AG04450 (cell line): Measurements from ENCODE around the gene LRP1B. TPM values are rescaled to one million over a fixed set of nuclear protein-coding genes. Genes with fewer than 3 reads are reported as not detected.

ENCODE experiments used
- CTCF ChIA-PET: fragments of 300-600, 350-600 bp; formaldehyde crosslinking; extraction: SDS; loops from one replicate; lab custom pipeline; 2022; ENCODE audit warnings: antibody characterized with exemption, inconsistent platforms; lab: Charles Lee
- POLR2A ChIA-PET: fragments of 350-600 bp; formaldehyde crosslinking; extraction: SDS; loops from one replicate; lab custom pipeline; 2021; ENCODE audit warnings: antibody characterized with exemption, inconsistent platforms; lab: Yijun Ruan, JAX
- DNase-seq: peaks from one replicate; pipeline ENCODE4 v3.0.0-alpha.2; 2011; ENCODE audit warnings: low read depth, low spot score
- H3K27ac ChIP-seq: one replicate; pipeline ENCODE4 v1.5.1; 2012; ENCODE audit warnings: low read depth, low read length, control low read depth
- H3K27me3 ChIP-seq: one replicate; pipeline ENCODE4 v1.6.0; 2012; ENCODE audit warnings: low read length; ENCODE audit not compliant: control insufficient read depth, insufficient read depth
- H3K4me3 ChIP-seq: 2 replicates; pipeline ENCODE4 v1.5.1; 2011; ENCODE audit warnings: mild to moderate bottlenecking, low read depth, low read length, control low read depth
- H3K9me3 ChIP-seq: 2 replicates; pipeline ENCODE4 v1.5.1; 2012; ENCODE audit warnings: low read length; ENCODE audit not compliant: control insufficient read depth, insufficient read depth
- CTCF ChIP-seq: IDR thresholded peaks from 2 replicates; pipeline ENCODE4 v1.5.1; 2011; ENCODE audit warnings: low read depth, low read length, control low read depth, inconsistent platforms
- polyA plus RNA-seq: library from polyadenylated mRNA; depleted of rRNA; stranded (reverse); fragments of >200 nt; gene quantifications from 2 replicates; pipeline ENCODE4 v1.2.3, GENCODE V29; 2011

LRP1B gene
- polyA plus RNA-seq, 1 experiment: 0.15 TPM

GRCh38 chr2:141411419-141411818 is 719.4 kb downstream of the LRP1B start:
- no peaks in the 10 kb centered on the region for H3K9me3 ChIP-seq
- no peaks in the 10 kb centered on the region for H3K27me3 ChIP-seq
- DNase-seq: no peak
- POLR2A ChIA-PET: no interaction called here
- no peak for TF ChIP-seq CTCF
- CTCF ChIA-PET: no interaction called here
- H3K4me3 ChIP-seq: no peak overlapping the region
- no peak overlapping the region for H3K27ac ChIP-seq

GRCh38 chr2:141399270-141399669 is 731.5 kb downstream of the LRP1B start:
- Histone ChIP-seq H3K27me3 (no peaks in the 10 kb centered on the region), H3K4me3 (no peak overlapping the region), H3K9me3 (no peaks in the 10 kb centered on the region), H3K27ac (no peak overlapping the region)
- TF ChIP-seq CTCF: peak; percentile 51
- no peak for DNase-seq
- ChIA-PET POLR2A (no interaction called here), CTCF (no interaction called here)

GRCh38 chr2:141393214-141393545 is 737.6 kb downstream of the LRP1B start:
- ChIA-PET POLR2A (interaction anchor here (0.6 to 0.7 kb wide), 2 partner anchors 100 to 688 kb away, joined by 3 to 5 read pairs; no protein-coding TSS in a partner anchor), CTCF (interaction anchor here (0.6 kb wide), 1 partner anchor 310 kb away, joined by 3 read pairs; no protein-coding TSS in a partner anchor)
- TF ChIP-seq CTCF: no peak
- Histone ChIP-seq H3K27me3 (no peaks in the 10 kb centered on the region), H3K9me3 (no peaks in the 10 kb centered on the region), H3K27ac (no peak overlapping the region), H3K4me3 (no peak overlapping the region)
- DNase-seq: no peak

- POLR2A ChIA-PET: no interaction called here
- Histone ChIP-seq H3K9me3 (no peaks in the 10 kb centered on the region), H3K4me3 (no peak overlapping the region), H3K27ac (peak overlapping the region; percentile 65), H3K27me3 (no peaks in the 10 kb centered on the region)
- no peak for TF ChIP-seq CTCF
- peak; percentile 15 for DNase-seq
- CTCF ChIA-PET: interaction anchor here (0.6 kb wide), 1 partner anchor 310 kb away, joined by 3 read pairs; no protein-coding TSS in a partner anchor
These were observed 738.2 kb downstream of the LRP1B start for GRCh38 chr2:141392517-141393213.

- Histone ChIP-seq H3K27ac (no peak overlapping the region), H3K4me3 (no peak overlapping the region), H3K9me3 (no peaks in the 10 kb centered on the region), H3K27me3 (no peaks in the 10 kb centered on the region)
- no peak for DNase-seq
- TF ChIP-seq CTCF: no peak
- CTCF ChIA-PET: no interaction called here
- POLR2A ChIA-PET: no interaction called here
These were observed 744.6 kb downstream of the LRP1B start for GRCh38 chr2:141386168-141386567.
